ENCODE results near the gene TXNDC11.

- TF ChIP-seq CTCF (optimal IDR thresholded peaks at IDR 0.05 in 1 of 3, IDR thresholded peaks at IDR 0.05 in 1 of 3, conservative IDR thresholded peaks at IDR 0.05 in 1 of 3; ENCODE audit: extremely low read depth in 1 of 3, insufficient read depth in 2 of 3, low read length in 3 of 3), result no peak
- TF ChIP-seq EZH2 (IDR thresholded peaks at IDR 0.05; ENCODE audit: low read length), result no peak
Observed at GRCh38 chr16:11671271-11671670, 71.4 kb downstream of the TXNDC11 start.
